Mucosa of rectum (tissue), 2 donors: ENCODE results near the gene LHFPL2.
A peak's percentile ranks its signal among the peaks of the same experiment; 100 is the strongest.

Experiments used
- H3K27ac ChIP-seq, 2 donors: one replicate each; pipeline ENCODE4 v1.7.0; 2013; ENCODE audit warnings: inconsistent platforms in 2 of 2, low read depth in 2 of 2, low read length in 2 of 2
- H3K27me3 ChIP-seq, 2 donors: one replicate each; pipeline ENCODE4 v1.7.0; 2013; ENCODE audit warnings: low read length in 2 of 2; ENCODE audit not compliant: control insufficient read depth in 2 of 2, insufficient read depth in 2 of 2
- H3K36me3 ChIP-seq, 2 donors: one replicate each; pipeline ENCODE4 v1.7.0; 2013; ENCODE audit warnings: low read length in 2 of 2; ENCODE audit not compliant: control insufficient read depth in 2 of 2, insufficient read depth in 2 of 2
- H3K4me1 ChIP-seq, 2 donors: one replicate each; pipeline ENCODE4 v1.7.0; 2013; ENCODE audit warnings: low read length in 2 of 2, mild to moderate bottlenecking in 1 of 2; ENCODE audit not compliant: control insufficient read depth in 2 of 2, insufficient read depth in 2 of 2
- H3K4me3 ChIP-seq, 2 donors: one replicate each; pipeline ENCODE4 v1.7.0; 2013; ENCODE audit warnings: low read length in 2 of 2
- H3K9ac ChIP-seq, 2 donors: one replicate each; pipeline ENCODE4 v1.7.0; 2013; ENCODE audit warnings: low read length in 2 of 2, low read depth in 1 of 2, mild to moderate bottlenecking in 1 of 2
- H3K9me3 ChIP-seq, 2 donors: one replicate each; pipeline ENCODE4 v1.7.0; 2013; ENCODE audit warnings: low read length in 2 of 2; ENCODE audit not compliant: control insufficient read depth in 2 of 2
- donor health status: healthy.
- donor health status: Normal muscosa, but diverticular disease.

Gene LHFPL2

GRCh38 chr5:78543292-78543691 is 105.3 kb downstream of the LHFPL2 start:
- H3K4me1 ChIP-seq: peaks cover 3 to 6% of the 10 kb centered on the region in 2 donors
- H3K9ac ChIP-seq: no peak overlapping the region
- H3K27me3 ChIP-seq: no peaks in the 10 kb centered on the region
- peaks cover 0 to 4% of the 10 kb centered on the region in 2 donors for H3K36me3 ChIP-seq
- H3K4me3 ChIP-seq: no peak overlapping the region
- H3K9me3 ChIP-seq: no peaks in the 10 kb centered on the region
- no peak overlapping the region for H3K27ac ChIP-seq

- Histone ChIP-seq H3K36me3 (peaks cover 0 to 4% of the 10 kb centered on the region in 2 donors), H3K9me3 (no peaks in the 10 kb centered on the region), H3K27me3 (no peaks in the 10 kb centered on the region), H3K4me1 (peaks cover 3 to 6% of the 10 kb centered on the region in 2 donors), H3K9ac (no peak overlapping the region), H3K4me3 (no peak overlapping the region), H3K27ac (no peak overlapping the region)
Observed at GRCh38 chr5:78542321-78542840, 106.2 kb downstream of the LHFPL2 start.

GRCh38 chr5:78541086-78541654 is 107.4 kb downstream of the LHFPL2 start:
- no peak overlapping the region for H3K9ac ChIP-seq
- no peak overlapping the region for H3K4me3 ChIP-seq
- H3K4me1 ChIP-seq: peaks cover 2 to 3% of the 10 kb centered on the region in 2 donors
- H3K36me3 ChIP-seq: peaks cover 0 to 4% of the 10 kb centered on the region in 2 donors
- peak overlapping the region; percentile 30 to 40 for H3K27ac ChIP-seq
- H3K9me3 ChIP-seq: no peaks in the 10 kb centered on the region
- no peaks in the 10 kb centered on the region for H3K27me3 ChIP-seq

GRCh38 chr5:78540335-78541085 is 108.1 kb downstream of the LHFPL2 start:
- Histone ChIP-seq H3K27me3 (no peaks in the 10 kb centered on the region), H3K9me3 (no peaks in the 10 kb centered on the region), H3K4me1 (peaks cover 2 to 3% of the 10 kb centered on the region in 2 donors), H3K27ac (peak overlapping the region; percentile 30 to 40), H3K36me3 (peaks cover 0 to 4% of the 10 kb centered on the region in 2 donors), H3K4me3 (no peak overlapping the region), H3K9ac (no peak overlapping the region)

DNA sequence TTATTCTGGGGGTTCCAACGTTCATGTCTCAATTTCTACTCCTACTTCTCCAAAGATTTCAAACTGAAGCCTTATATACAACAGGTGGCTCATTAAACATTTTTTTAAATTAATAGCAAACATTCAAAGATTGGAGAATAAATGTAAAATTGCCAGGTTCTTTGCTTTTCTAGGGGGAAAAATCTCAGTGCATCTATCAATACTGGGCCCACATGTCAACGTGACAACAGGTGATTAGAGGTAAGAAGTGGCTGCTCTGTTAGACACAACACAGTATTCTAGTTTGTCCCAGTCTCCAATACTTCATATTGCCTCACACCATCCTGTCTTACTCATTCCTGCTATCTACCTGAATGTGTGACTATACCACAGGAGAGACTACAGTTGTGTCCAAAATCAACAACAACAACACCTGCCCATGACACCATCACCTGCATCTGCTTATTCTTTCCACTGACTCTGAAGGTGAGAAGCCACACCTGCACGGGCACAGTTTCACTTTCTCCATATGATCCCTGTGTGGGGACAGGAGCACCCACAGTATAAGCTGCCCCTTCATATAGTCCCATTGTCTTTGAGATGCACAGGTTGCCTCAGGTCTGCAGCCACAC is 110.2 kb downstream of the LHFPL2 start:
- Histone ChIP-seq H3K36me3 (no peaks in the 10 kb centered on the region), H3K27ac (no peak overlapping the region), H3K4me3 (no peak overlapping the region), H3K9ac (no peak overlapping the region), H3K27me3 (no peaks in the 10 kb centered on the region), H3K9me3 (no peaks in the 10 kb centered on the region), H3K4me1 (peaks cover 0 to 2% of the 10 kb centered on the region in 2 donors)

GRCh38 chr5:78537821-78538220 is 110.8 kb downstream of the LHFPL2 start:
- no peak overlapping the region for H3K4me3 ChIP-seq
- H3K27me3 ChIP-seq: no peaks in the 10 kb centered on the region
- no peaks in the 10 kb centered on the region for H3K36me3 ChIP-seq
- H3K4me1 ChIP-seq: peaks cover 0 to 2% of the 10 kb centered on the region in 2 donors
- no peaks in the 10 kb centered on the region for H3K9me3 ChIP-seq
- no peak overlapping the region for H3K9ac ChIP-seq
- no peak overlapping the region for H3K27ac ChIP-seq

GRCh38 chr5:78537411-78537810 is 111.2 kb downstream of the LHFPL2 start:
- Histone ChIP-seq H3K9ac (no peak overlapping the region), H3K4me3 (no peak overlapping the region)

DNA sequence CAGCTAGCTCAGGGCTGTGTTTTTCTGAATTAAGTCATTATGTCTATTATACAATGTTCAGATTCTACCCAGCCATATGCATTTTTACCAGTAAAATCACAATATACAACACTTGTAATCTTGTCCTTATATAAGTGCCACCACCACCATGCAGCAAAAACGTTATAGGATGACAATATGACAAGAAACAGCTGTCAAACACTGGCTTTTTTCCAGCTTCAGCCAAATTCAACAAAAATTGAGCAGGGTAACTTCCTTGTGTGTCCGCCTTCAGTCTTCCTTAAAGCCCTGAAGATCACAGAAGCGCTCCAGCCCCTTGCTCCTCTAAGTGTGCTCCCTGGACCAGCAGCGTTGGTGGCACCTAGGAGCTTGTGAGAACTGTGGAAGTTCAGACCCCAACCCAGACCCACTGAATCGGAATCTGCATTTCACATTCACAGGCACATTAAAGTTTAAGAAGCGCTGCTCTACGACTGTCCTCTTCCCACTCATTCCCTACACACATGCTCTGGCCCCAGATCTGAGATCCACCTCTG is 111.8 kb downstream of the LHFPL2 start:
- no peak overlapping the region for H3K9ac ChIP-seq
- H3K27me3 ChIP-seq: no peaks in the 10 kb centered on the region
- H3K27ac ChIP-seq: no peak overlapping the region
- no peak overlapping the region for H3K4me3 ChIP-seq
- H3K9me3 ChIP-seq: no peaks in the 10 kb centered on the region
- no peaks in the 10 kb centered on the region for H3K4me1 ChIP-seq
- H3K36me3 ChIP-seq: no peaks in the 10 kb centered on the region

More at GRCh38 chr5:78537411-78537810, 111.2 kb downstream of the LHFPL2 start:
- H3K27ac ChIP-seq: no peak overlapping the region
- no peaks in the 10 kb centered on the region for H3K4me1 ChIP-seq
- H3K9me3 ChIP-seq: no peaks in the 10 kb centered on the region
- H3K36me3 ChIP-seq: no peaks in the 10 kb centered on the region
- no peaks in the 10 kb centered on the region for H3K27me3 ChIP-seq

GRCh38 chr5:78534905-78535200 is 113.7 kb downstream of the LHFPL2 start:
- Histone ChIP-seq H3K9me3 (no peaks in the 10 kb centered on the region), H3K4me1 (no peaks in the 10 kb centered on the region), H3K27ac (no peak overlapping the region), H3K27me3 (no peaks in the 10 kb centered on the region), H3K9ac (no peak overlapping the region), H3K36me3 (no peaks in the 10 kb centered on the region), H3K4me3 (no peak overlapping the region)
